NCI-H146 (cell line): Measurements from ENCODE around the gene ADAMTS12.
"Not testable (repeated sequence)": the region's sequence is repeated elsewhere in the genome, so short reads cannot be mapped to it uniquely, and the experiment has no call there.

Experiments used
- DNase-seq: peaks from one replicate; lab custom pipeline; 2025; lab: John Stamatoyannopoulos, UW

The ADAMTS12 gene

GRCh38 chr5:33891788-33892619 is at the start of gene ADAMTS12:
TSS of gene ADAMTS12 (minus strand) at chr5:33891990. CDS start at chr5:33891856, 134 bp downstream.
- DNase-seq: peak; percentile 18

- no peak for DNase-seq
These were observed 49.3 kb upstream of the ADAMTS12 start for GRCh38 chr5:33941090-33941489.

GRCh38 chr5:33939556-33940262 is 47.9 kb upstream of the ADAMTS12 start:
- peak; percentile 12 for DNase-seq

- DNase-seq: no peak
These were observed 47.1 kb upstream of the ADAMTS12 start for GRCh38 chr5:33938881-33939280.

- DNase-seq: no peak
These were observed 46.7 kb upstream of the ADAMTS12 start for GRCh38 chr5:33938507-33938796.

- no peak for DNase-seq
These were observed 46.1 kb upstream of the ADAMTS12 start for GRCh38 chr5:33937707-33938506.

GRCh38 chr5:33937017-33937706 is 45.4 kb upstream of the ADAMTS12 start:
- DNase-seq: no peak

- DNase-seq: no peak
These were observed 44.7 kb upstream of the ADAMTS12 start, which contains the start of gene RXFP3 for GRCh38 chr5:33936381-33937016. TSS of gene RXFP3 (plus strand) at chr5:33936386. CDS start at chr5:33936741, 355 bp downstream.

GRCh38 chr5:33936004-33936380 is 44.2 kb upstream of the ADAMTS12 start:
- DNase-seq: no peak

GRCh38 chr5:33934176-33934575 is 42.4 kb upstream of the ADAMTS12 start:
- no peak for DNase-seq

GRCh38 chr5:33933723-33934169 is 42.0 kb upstream of the ADAMTS12 start:
- DNase-seq: no peak

- no peak for DNase-seq
These were observed 39.3 kb upstream of the ADAMTS12 start for GRCh38 chr5:33931136-33931535.

- DNase-seq: no peak
These were observed 38.3 kb upstream of the ADAMTS12 start for GRCh38 chr5:33929925-33930690.

- DNase-seq: no peak
These were observed 36.5 kb upstream of the ADAMTS12 start for GRCh38 chr5:33928283-33928682.

- DNase-seq: no peak
These were observed 35.9 kb upstream of the ADAMTS12 start for GRCh38 chr5:33927685-33928084.

GRCh38 chr5:33925278-33925677 is 33.5 kb upstream of the ADAMTS12 start:
- DNase-seq: no peak

- DNase-seq: no peak
These were observed 29.2 kb upstream of the ADAMTS12 start for GRCh38 chr5:33921002-33921401.

- not testable (repeated sequence) for DNase-seq
These were observed 23.1 kb upstream of the ADAMTS12 start for GRCh38 chr5:33914844-33915243.

- DNase-seq: not testable (repeated sequence)
These were observed 14.5 kb upstream of the ADAMTS12 start for GRCh38 chr5:33906248-33906647.

GRCh38 chr5:33905381-33905780 is 13.6 kb upstream of the ADAMTS12 start:
- DNase-seq: no peak

- DNase-seq: no peak
These were observed 11.3 kb upstream of the ADAMTS12 start for GRCh38 chr5:33903118-33903517.
